HepG2 (cell line): ENCODE results near the gene EPB41L1. TPM values are rescaled to one million over a fixed set of nuclear protein-coding genes. Genes with fewer than 3 reads are reported as not detected.
A peak's percentile ranks its signal among the peaks of the same experiment; 100 is the strongest.

Experiments used
- ATAC-seq: fragments of 200-7000 bp; cut with Tn5 transposase; 3 replicates; pipeline ENCODE4 v1.9.1; 2020; ENCODE audit warnings: mild to moderate bottlenecking, moderate library complexity
- BruUV-seq: library from RNA; stranded (reverse); fragments of 400-500 nt; replicated peaks from 2 replicates; lab custom pipeline; 2021; lab: Mats Ljungman, UMichigan
- CTCF ChIA-PET: fragments of 300-600 bp; formaldehyde crosslinking; extraction: SDS; loops from one replicate; lab custom pipeline; 2021; ENCODE audit warnings: low total read pairs, inconsistent platforms, low intra/inter-chr PET ratio; lab: Yijun Ruan, JAX
- POLR2A ChIA-PET: fragments of 350-600 bp; sonication (Branson Sonifier 250); formaldehyde crosslinking; loops from one replicate; lab custom pipeline; 2020; ENCODE audit warnings: antibody characterized with exemption, inconsistent platforms; lab: Yijun Ruan, JAX
- DNase-seq: peaks from one replicate; pipeline ENCODE4 v3.0.0-alpha.2; 2015; ENCODE audit warnings: low spot score
- FAIRE-seq: peaks from 3 replicates; lab custom pipeline; 2011; peaks lifted over from hg19 to GRCh38; lab: Jason Lieb, UNC
- H2AFZ ChIP-seq: one replicate; pipeline ENCODE4 v1.6.1; 2011; ENCODE audit warnings: low read length, inconsistent platforms
- H3K27ac ChIP-seq: fragments of 300-600 bp; 3 replicates; pipeline ENCODE4 v1.8.0; 2011; ENCODE audit warnings: mixed run types, mild to moderate bottlenecking, mixed read lengths, low read length, inconsistent platforms; ENCODE audit not compliant: insufficient read depth; ENCODE audit errors: extremely low read length
- H3K27me3 ChIP-seq, 2 experiments: fragments of 200-600 bp in 1 of 2; 2 replicates in 1 of 2; 3 replicates in 1 of 2; pipeline versions ENCODE4 v1.6.0 to v1.8.0; 2011; ENCODE audit warnings: low read length in 2 of 2, mild to moderate bottlenecking in 2 of 2, moderate library complexity in 2 of 2, inconsistent platforms in 1 of 2; ENCODE audit not compliant: insufficient read depth in 2 of 2, control insufficient read depth in 1 of 2
- H3K36me3 ChIP-seq, 2 experiments: fragments of 200-600 bp in 1 of 2; replicated peaks in 1 of 2; 2 replicates in 1 of 2; 3 replicates in 1 of 2; pipeline versions ENCODE4 v1.5.1 to v1.8.0; 2011; ENCODE audit warnings: low read length in 2 of 2, inconsistent platforms in 1 of 2; ENCODE audit not compliant: insufficient read depth in 2 of 2, control insufficient read depth in 1 of 2
- H3K4me1 ChIP-seq: 2 replicates; pipeline ENCODE4 v1.5.1; 2012; ENCODE audit warnings: low read length, inconsistent platforms; ENCODE audit not compliant: insufficient read depth
- H3K4me2 ChIP-seq: 2 replicates; pipeline ENCODE4 v1.6.0; 2011; ENCODE audit warnings: low read depth, low read length, inconsistent platforms
- H3K4me3 ChIP-seq, 3 experiments: fragments of 200-600 bp in 1 of 3; sonication (generic), shearing (Covaris generic) in 1 of 3; replicated peaks in 1 of 3; 2 replicates each; pipeline ENCODE4 v1.5.1; 2011 to 2016; ENCODE audit warnings: low read length in 3 of 3, inconsistent platforms in 2 of 3, low read depth in 2 of 3, mild to moderate bottlenecking in 2 of 3, control low read depth in 1 of 3, mixed read lengths in 1 of 3; ENCODE audit not compliant: insufficient read depth in 1 of 3
- H3K79me2 ChIP-seq: one replicate; pipeline ENCODE4 v1.6.1; 2011; ENCODE audit warnings: low read length, inconsistent platforms; ENCODE audit not compliant: insufficient read depth
- H3K9ac ChIP-seq: 2 replicates; pipeline ENCODE4 v1.6.0; 2011; ENCODE audit warnings: mild to moderate bottlenecking, low read depth, low read length, inconsistent platforms; ENCODE audit not compliant: insufficient read depth
- H3K9me3 ChIP-seq: 2 replicates; pipeline ENCODE4 v1.5.1; 2012; ENCODE audit warnings: mild to moderate bottlenecking, low read length
- H4K20me1 ChIP-seq: 2 replicates; pipeline ENCODE4 v1.6.0; 2011; ENCODE audit warnings: inconsistent platforms, mild to moderate bottlenecking, low read length, moderate library complexity; ENCODE audit not compliant: insufficient read depth
- ETV5 ChIP-seq: IDR thresholded peaks from 2 replicates; pipeline ENCODE4 v1.6.1; 2018; ENCODE audit warnings: missing biosample characterization, missing genetic modification reagents, inconsistent platforms, borderline replicate concordance
- HNF4A ChIP-seq: sonication (generic); formaldehyde crosslinking; IDR thresholded peaks from 2 replicates; pipeline ENCODE4 v1.4.0; 2020; ENCODE audit warnings: missing genetic modification reagents
- SMC3 ChIP-seq: IDR thresholded peaks from 2 replicates; pipeline ENCODE4 v1.6.1; 2011; ENCODE audit warnings: low read length, improper control_type of control experiment
- THAP8 ChIP-seq: sonication (generic); formaldehyde crosslinking; IDR thresholded peaks from 2 replicates; pipeline ENCODE4 v1.5.1; 2020; ENCODE audit warnings: missing genetic modification reagents, mild to moderate bottlenecking, borderline replicate concordance
- ZNF121 ChIP-seq: sonication (generic); formaldehyde crosslinking; IDR thresholded peaks from 2 replicates; pipeline ENCODE4 v1.5.0; 2020; ENCODE audit warnings: mild to moderate bottlenecking, missing genetic modification reagents
- ZNF629 ChIP-seq: sonication (generic); formaldehyde crosslinking; conservative IDR thresholded peaks from 2 replicates; pipeline ENCODE4 v1.5.0; 2020; ENCODE audit warnings: missing genetic modification reagents
- WGBS: methylation state at CpG from one replicate; pipeline ENCODE4 v1.1.6; 2017; ENCODE audit warnings: low lambda C conversion rate; 5-methylcytosine and 5-hydroxymethylcytosine counted together
- in situ Hi-C: cut with HindIII; loops from 2 replicates; pipeline ENCODE4 v1.10.0; 2017; ENCODE audit warnings: low pct_unique_long_range_greater_than_20kb; ENCODE audit not compliant: extremely low pct_ligation_motif_present
- intact Hi-C: fragments of 100-400 bp; cut with micrococcal nuclease; formaldehyde crosslinking; loops from one replicate; pipeline ENCODE4 v1.10.0; 2022; ENCODE audit not compliant: unreplicated experiment
- polyA plus RNA-seq, 8 experiments: library from polyadenylated mRNA; depleted of rRNA in 3 of 8; stranded (reverse) in 7 of 8; unstranded in 1 of 8; fragments of >200 nt; fragmentation: Illumina TruSeq in 4 of 8; extraction: Trizol in 4 of 8; gene quantifications; 2 replicates each; pipeline versions ENCODE4 v1.2.1 to v1.2.3, GENCODE V29; 2011 to 2016; ENCODE audit warnings: low read depth in 4 of 8, missing spikeins in 1 of 8, mixed read lengths in 1 of 8; ENCODE audit not compliant: insufficient read depth in 1 of 8
- total RNA-seq, 5 experiments: library from RNA; depleted of rRNA; stranded (reverse); fragments of >200 nt; fragmentation: Illumina TruSeq; extraction: Trizol; gene quantifications; 2 replicates each; pipeline ENCODE4 v1.2.3, GENCODE V29; 2016; ENCODE audit warnings: low read depth in 1 of 5
- TF ChIP-seq, protein P1 (sequence below): IDR thresholded peaks from 2 replicates; pipeline ENCODE4 v1.4.0; 2020; ENCODE audit warnings: mild to moderate bottlenecking, missing genetic modification reagents

EPB41L1 gene
- total and polyA plus RNA-seq, 2 of the 13 experiments (the other 11 are each of a cell fraction or from before 2014, with no cell fraction given), result 16.7 to 39.0 TPM

DNA sequence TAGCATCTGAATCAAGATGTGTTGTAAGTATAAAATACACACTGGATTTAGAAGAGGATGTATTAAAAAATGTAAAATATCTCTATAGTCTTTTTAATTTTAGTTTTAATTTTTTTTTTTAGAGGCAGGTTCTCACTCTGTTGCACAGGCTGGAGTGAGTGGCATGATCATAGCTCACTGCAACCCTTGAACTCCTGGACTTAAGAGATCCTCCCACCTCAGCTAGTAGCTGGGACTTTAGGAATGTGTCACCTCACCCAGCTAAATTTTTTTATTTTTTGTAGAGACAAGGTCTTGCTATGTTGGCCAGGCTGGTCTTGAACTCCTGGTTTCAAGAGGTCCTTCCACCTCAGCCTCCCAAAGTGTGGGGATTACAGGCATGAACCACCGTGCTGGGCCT, 46.7 kb upstream of the EPB41L1 start:
- no TSS peak for BruUV-seq
- no peak for TF ChIP-seq ZNF629 (CRISPR knock-in tag)
- TF ChIP-seq HNF4A (CRISPR knock-in tag), result peak; percentile 56
- peak; percentile 90 for TF ChIP-seq ZNF121 (CRISPR knock-in tag)
- no peak for TF ChIP-seq SMC3
- 26% methylated on average over 1 of the region's 1 CpG for WGBS
- intact Hi-C loops (no loop called here), in situ Hi-C loops (no loop called here)
- H3K4me2 ChIP-seq, result no peak overlapping the region
- ATAC-seq (peak; percentile 22; the same call in 1 of the 3 replicates), FAIRE-seq (peak; percentile 56), DNase-seq (peak; percentile 56)
- H2AFZ ChIP-seq, result no peak overlapping the region
- no peaks in the 10 kb centered on the region for H4K20me1 ChIP-seq
- ChIA-PET POLR2A (no interaction called here), CTCF (no interaction called here)
- H3K27me3 ChIP-seq, result peaks cover 0 to 9% of the 10 kb centered on the region in 2 experiments; a peak in 2 of 5 replicates
- H3K27ac ChIP-seq, result no peak overlapping the region
- peaks cover 36% of the 10 kb centered on the region for H3K4me1 ChIP-seq
- no peaks in the 10 kb centered on the region for H3K79me2 ChIP-seq
- H3K9me3 ChIP-seq, result no peaks in the 10 kb centered on the region
- H3K36me3 ChIP-seq, result no peaks in the 10 kb centered on the region
- H3K4me3 ChIP-seq, result no peak overlapping the region
- no peak overlapping the region for H3K9ac ChIP-seq

DNA sequence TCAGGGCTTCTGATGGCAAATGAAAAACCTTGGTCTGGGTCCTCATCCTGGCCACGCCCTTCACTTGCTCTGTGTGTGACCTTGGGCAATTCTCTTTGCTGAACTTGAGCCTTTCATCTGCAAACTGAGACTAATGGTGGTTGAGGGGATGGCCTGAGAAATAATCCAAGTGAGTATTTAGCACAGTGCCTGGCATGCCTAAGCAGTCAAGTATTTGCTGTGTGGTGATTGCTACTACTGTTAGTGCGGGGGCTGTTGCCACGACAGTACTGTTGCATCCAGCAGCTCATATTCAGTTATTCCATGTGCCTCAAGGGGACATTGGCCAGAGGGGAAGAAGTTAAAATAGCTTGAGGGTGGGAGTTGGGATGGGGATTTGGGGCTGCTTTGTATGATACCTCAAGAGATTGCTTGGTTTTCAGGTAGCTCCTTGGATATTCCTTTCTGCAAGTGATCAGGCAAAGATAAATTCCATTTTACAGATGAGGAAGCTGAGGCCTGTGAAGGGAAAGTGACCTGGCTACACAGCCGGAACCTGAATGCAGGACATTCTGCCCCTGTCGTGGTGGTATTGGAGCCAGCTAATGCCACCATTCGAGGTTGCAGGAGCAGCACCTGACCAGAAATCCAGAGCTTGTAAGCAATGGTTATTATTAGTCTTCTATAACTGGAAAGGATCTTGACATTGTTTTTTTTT, 45.1 kb upstream of the EPB41L1 start:
- intact Hi-C loops, result no loop called here
- H3K79me2 ChIP-seq, result no peaks in the 10 kb centered on the region
- ChIA-PET CTCF (no interaction called here), POLR2A (no interaction called here)
- H3K9me3 ChIP-seq, result no peaks in the 10 kb centered on the region
- no peak overlapping the region for H2AFZ ChIP-seq
- DNase-seq, result peak; percentile 35
- no TSS peak for BruUV-seq
- H3K27ac ChIP-seq, result no peak overlapping the region
- H3K9ac ChIP-seq, result no peak overlapping the region
- in situ Hi-C loops, result no loop called here
- no peaks in the 10 kb centered on the region for H3K36me3 ChIP-seq
- FAIRE-seq, result no peak
- peaks cover 3 to 23% of the 10 kb centered on the region in 2 experiments; a peak in 4 of 5 replicates for H3K27me3 ChIP-seq
- WGBS, result 55% methylated on average over 6 of the region's 6 CpGs
- peaks cover 36% of the 10 kb centered on the region for H3K4me1 ChIP-seq
- no peak; the same call in 1 of the 3 replicates for ATAC-seq
- H3K4me3 ChIP-seq, result no peak overlapping the region
- H3K4me2 ChIP-seq, result no peak overlapping the region
- no peaks in the 10 kb centered on the region for H4K20me1 ChIP-seq
- peak; percentile 65 for TF ChIP-seq ZNF629 (CRISPR knock-in tag)
- TF ChIP-seq, protein P1, sequence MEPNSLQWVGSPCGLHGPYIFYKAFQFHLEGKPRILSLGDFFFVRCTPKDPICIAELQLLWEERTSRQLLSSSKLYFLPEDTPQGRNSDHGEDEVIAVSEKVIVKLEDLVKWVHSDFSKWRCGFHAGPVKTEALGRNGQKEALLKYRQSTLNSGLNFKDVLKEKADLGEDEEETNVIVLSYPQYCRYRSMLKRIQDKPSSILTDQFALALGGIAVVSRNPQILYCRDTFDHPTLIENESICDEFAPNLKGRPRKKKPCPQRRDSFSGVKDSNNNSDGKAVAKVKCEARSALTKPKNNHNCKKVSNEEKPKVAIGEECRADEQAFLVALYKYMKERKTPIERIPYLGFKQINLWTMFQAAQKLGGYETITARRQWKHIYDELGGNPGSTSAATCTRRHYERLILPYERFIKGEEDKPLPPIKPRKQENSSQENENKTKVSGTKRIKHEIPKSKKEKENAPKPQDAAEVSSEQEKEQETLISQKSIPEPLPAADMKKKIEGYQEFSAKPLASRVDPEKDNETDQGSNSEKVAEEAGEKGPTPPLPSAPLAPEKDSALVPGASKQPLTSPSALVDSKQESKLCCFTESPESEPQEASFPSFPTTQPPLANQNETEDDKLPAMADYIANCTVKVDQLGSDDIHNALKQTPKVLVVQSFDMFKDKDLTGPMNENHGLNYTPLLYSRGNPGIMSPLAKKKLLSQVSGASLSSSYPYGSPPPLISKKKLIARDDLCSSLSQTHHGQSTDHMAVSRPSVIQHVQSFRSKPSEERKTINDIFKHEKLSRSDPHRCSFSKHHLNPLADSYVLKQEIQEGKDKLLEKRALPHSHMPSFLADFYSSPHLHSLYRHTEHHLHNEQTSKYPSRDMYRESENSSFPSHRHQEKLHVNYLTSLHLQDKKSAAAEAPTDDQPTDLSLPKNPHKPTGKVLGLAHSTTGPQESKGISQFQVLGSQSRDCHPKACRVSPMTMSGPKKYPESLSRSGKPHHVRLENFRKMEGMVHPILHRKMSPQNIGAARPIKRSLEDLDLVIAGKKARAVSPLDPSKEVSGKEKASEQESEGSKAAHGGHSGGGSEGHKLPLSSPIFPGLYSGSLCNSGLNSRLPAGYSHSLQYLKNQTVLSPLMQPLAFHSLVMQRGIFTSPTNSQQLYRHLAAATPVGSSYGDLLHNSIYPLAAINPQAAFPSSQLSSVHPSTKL (CRISPR knock-in tag), result 0 out of 2 replicates have a peak, but pooled peaks have one; percentile 6
- TF ChIP-seq THAP8 (CRISPR knock-in tag), result no peak
- no peak for TF ChIP-seq ETV5
- peak; percentile 22; the same call in 1 of the 2 replicates for TF ChIP-seq HNF4A (CRISPR knock-in tag)
